NCI-H2196 treated with DMSO at 0.1 percent for 48 hours (cell line): Measurements from ENCODE around the gene ARFRP1.
"Not testable (repeated sequence)": the region's sequence is repeated elsewhere in the genome, so short reads cannot be mapped to it uniquely, and the experiment has no call there.

ENCODE experiments used
- DNase-seq: peaks from one replicate; lab custom pipeline; 2025; ENCODE audit not compliant: unreplicated experiment; lab: John Stamatoyannopoulos, UW

ARFRP1 gene

DNA sequence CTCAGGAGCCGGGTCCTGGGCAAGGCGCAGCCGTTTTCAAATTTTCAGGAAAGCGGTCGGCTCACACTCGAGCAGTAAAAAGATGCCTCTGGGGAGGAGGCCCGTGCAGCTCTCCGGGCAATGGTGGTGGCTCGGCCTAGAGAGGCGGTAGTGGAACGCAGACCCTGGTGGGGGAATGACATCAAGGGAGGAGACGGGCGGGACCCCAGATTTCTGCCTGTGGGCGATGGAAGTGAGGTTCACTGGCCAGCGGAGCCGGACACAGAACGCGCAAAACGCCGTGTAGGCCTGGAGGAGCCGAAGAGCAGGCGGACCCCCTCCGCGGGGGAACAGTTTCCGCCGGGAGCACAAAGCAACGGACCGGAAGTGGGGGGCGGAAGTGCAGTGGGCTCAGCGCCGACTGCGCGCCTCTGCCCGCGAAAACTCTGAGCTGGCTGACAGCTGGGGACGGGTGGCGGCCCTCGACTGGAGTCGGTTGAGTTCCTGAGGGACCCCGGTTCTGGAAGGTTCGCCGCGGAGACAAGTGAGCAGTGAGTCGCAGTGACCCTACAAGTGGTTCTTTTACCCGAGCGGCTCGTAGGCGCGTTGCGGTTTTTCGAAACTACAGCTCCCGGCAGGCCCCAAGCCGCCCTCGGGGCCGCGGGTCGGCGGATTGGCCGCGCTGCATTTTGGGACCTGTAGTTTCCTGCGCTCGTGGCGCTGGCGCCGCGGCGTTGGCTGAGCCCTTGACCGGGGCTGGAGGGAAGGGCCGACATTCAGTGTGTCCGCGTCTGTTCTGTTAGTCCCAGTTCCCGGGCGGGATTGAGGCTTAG lies 49.6 kb downstream of the ARFRP1 start, which contains the start of gene RTEL1:
Gene RTEL1, plus strand, starts transcription at position 376 of the 812 bp plus-strand sequence. CDS start 1,091 bp downstream, outside the sequence.
- peak; percentile 78 for DNase-seq

DNA sequence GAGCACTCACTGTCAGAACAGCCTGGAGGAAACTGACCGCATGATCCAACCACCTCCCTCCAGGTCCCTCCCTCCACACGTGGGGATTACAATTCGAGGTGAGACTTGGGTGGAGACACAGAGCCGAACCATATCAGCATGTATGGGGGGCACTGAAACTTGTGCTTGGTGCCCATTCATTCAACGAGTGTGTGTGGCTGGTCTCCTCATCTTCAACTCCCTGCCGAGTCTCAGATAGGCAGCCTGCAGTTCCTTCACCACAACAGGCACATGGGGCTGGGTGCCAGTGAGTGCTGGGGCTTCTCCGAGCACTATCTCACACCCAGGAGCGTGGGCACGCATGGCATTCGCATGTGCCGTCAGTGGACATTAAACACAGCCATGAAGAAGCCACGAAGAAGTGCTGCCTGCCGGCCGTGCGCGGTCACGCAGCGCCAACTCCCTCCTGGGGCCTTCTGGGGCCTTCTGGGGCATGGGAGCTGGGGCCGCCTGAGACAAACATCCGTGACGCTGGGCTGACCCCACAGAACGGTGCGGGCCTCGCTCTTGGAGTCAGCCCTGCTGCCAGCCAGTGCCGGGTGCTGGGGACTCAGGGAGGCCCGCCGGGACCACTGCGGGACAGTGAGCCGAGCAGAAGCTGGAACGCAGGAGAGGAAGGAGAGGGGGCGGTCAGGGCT lies 50.4 kb downstream of the ARFRP1 start:
- no peak for DNase-seq

DNA sequence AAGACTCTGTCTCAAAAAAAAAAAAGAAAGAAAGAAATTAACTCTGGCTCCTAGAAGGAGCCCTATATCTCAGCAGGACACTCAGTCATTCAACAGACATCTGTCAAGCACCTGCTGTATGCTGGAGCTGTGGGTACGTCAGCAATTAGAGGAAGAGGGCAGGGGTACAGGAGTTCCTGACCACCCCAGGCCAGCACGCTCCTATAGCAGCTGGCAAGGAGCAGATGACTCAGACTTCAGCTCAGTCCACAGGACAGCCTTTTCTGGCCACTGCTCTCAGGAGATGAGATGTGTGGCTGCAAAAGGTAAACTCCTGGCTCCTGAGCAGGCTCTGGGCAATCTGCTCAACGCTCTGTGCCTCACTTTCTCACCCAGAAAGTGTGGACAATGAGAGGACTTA lies 51.3 kb downstream of the ARFRP1 start:
- no peak for DNase-seq

DNA sequence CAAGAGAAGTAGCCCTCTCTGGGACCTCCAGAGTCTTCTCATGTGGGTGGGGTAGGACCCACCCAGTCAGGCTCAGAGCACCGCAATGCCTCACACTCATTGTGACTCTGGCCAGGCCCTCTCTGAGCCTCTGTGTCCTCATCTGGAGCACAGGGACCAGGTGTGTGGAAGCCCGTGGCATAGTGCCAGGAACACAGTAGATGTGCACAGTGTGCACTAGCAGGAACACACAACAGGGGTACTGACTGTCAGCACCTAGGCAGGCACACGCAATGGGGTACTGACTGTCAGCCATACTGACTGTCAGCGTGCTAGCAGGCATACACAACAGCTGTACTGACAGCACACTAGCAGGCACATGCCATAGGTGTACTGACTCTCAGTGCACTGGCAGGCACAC lies 52.5 kb downstream of the ARFRP1 start:
- DNase-seq: no peak

DNA sequence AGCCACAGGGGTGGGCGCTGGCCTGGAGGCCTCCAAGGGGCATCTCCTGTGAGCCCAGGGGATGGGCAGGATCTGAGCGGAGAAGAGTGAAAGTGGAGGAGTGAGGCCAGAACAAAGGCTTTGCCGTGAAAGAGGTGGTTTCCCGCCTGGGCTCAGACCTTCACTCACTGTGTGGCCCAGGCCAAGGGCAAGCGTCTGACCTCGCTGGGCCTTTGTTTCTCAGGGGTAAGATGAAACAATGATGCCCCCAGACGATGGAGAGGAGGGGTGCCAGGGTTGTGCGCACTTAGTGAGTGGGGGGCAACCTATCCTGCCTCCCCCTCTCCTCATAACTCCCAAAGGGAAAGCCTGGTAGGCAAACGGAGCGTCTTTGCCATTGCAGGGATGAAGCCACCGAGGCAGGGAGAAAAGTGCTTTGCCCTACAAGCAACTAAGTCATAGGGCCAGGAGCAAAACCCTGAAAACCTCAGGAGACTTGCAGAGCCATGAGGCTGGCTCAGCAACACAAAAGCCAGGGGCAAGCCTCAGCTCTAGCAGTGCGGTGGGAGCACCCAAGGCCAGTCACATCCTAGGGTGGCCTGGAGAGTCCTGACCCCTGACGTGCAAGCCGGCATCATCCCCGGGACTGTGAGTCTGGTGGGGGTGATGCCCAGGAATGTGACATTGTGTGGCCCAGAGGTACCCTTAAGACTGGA lies 53.7 kb downstream of the ARFRP1 start:
- DNase-seq: no peak

DNA sequence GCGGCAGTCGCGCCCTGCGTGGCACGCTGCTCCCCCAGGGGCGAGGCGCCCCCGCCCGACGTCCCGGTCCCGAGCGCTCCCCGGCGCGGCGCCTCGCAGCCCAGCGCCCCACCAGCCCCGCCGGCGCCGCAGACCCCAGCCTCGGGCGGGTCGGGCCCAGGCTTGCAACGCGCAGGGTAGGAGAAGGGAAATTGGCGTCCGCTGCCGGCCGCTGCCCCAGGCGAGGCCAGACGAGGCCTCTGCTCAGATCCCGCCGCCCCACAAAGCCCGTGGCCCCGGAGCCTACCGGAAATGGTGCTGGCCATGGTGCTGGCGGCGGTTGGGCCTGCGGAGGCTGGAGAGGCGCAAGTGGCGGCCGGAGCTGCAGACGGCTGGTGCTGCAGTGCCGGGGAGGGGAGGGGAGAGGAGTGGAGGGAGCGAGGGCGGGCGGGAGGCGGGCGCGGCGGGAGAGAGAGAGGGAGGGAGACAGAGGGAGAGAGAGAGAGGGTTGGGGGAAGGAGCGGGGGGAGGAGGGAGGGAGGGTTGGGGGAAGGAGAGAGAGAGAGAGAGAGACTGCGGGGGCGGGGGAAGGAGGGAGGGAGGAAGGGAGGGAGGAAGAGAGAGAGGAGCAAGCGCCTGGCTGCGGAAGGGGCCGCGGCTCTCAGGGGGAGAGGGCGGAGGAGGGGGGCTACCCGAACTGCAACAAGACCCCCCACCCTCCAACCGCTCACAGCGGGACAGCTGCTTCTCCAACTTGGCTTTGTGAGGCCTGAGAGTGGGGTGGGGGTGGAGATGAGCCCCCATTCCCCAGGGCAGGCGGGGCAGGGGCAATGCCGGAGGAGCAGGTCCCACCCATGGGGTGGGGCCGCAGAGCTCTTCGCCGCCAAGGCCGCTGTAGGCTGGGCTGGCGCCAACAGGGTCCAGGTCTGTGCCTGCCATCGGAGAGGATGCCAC lies 54.5 kb downstream of the ARFRP1 start, which contains the start of gene STMN3:
Gene STMN3, minus strand, starts transcription at position 384 of the 933 bp plus-strand sequence. Its CDS starts 79 bp downstream, at position 305.
- DNase-seq: peak; percentile 83

DNA sequence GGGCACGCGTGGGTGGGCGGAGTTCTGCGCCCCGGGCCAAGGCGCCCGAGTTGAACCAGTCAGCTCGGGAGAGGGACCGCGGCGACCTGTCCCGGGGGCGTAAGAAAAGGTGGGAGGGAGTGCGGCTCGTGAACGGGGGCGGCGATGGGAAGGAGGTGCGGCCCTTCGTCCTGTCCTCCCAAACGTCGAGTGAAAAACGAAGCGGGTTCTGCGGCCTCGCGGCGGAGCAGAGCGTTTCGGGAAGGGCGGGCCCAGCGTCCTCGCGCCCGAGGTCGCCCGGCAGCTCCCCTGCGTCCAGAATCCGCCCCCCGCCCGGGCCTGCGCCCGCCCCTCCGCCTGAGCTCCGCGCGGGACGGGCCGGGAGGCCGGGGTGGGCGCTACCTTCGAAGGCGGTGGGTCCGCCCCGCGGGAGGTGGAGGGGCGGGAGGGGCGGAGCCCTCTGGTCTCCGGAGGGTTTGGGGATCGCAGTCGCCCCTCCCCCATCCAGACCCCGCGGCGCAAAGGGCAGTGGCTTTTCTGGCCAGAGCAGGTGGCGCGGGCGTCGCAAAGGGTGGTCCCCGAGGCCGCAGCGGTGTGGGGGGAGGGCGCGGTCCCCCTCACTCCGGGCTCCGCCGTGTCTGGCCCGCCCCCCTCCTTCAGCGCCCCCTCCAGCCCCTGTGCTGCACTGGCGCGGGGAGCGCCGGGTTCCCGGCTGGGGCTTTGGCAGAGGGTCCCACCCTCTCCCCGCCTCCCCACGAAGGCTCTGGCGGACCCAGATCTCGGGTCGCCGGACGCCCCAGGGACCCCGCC lies 55.4 kb downstream of the ARFRP1 start:
- no peak for DNase-seq

DNA sequence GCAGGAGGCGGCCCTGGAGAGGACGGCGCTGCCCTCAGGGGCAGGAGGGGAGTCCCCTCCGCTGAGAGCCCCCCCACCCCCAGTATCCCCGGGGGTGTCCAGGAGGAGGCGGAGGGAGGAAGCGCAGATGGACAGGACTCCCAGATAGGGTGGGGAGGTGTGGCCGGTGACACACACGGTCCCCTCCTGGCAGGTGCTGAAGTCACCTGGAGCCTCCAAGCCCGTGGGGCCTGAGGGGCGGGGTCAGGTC lies 55.9 kb downstream of the ARFRP1 start:
- DNase-seq: no peak

DNA sequence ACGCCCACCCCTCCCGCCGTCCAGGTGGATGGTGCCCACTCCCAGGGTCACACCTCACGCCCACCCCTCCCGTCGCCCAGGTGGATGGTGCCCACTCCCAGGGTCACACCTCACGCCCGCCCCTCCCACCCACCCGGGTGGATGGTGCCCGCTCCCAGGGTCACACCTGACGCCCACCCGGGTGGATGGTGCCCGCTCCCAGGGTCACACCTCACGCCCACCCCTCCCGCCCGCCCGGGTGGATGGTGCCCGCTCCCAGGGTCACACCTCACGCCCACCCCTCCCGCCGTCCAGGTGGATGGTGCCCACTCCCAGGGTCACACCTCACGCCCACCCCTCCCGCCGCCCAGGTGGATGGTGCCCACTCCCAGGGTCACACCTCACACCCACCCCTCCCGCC lies 57.3 kb downstream of the ARFRP1 start:
- DNase-seq: not testable (repeated sequence)

DNA sequence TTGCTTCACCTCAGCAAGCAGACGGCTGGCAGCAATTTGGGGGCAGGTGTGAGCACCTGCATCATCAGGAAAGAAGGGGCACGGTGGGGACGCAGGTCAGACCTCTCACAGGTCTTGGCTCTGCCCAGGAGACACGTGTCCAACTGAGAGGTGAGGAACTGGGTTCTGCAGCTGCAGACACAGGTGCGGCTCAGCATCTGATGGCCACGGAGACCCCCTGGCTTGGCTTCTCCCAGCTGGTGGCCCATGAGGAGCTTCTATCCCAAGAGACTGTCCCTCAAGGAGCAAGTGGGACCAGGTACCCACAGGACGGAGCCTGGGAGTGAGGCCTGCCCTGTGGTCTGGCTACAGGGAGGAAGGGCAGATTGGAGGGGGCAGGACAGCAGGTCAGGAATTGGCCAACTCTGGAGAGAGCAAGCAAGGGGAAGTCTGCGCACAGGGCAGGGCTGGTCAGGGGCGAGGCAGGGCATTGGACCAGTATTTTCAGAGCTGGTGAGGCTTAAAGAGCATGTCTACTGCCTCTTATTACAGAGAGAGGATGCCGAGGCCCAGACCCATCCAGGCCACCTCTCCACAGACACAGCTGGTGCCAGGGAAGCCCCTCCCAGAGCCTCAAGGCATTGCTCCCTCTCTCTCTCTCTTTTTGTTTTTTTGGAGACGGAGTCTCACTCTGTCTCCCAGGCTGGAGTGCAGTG lies 58.7 kb downstream of the ARFRP1 start:
- no peak for DNase-seq
